Medulla oblongata (tissue), 1 donor: ENCODE results near the gene PAX2.

Experiments used
- DNase-seq: peaks from one replicate; pipeline ENCODE4 v3.0.0-alpha.2; 2015; ENCODE audit errors: extremely low spot score

The PAX2 gene

GRCh38 chr10:100755821-100756220 lies 10.4 kb downstream of the PAX2 start:
- DNase-seq = no peak

GRCh38 chr10:100759331-100759730 lies 13.9 kb downstream of the PAX2 start:
- no peak for DNase-seq

GRCh38 chr10:100760726-100761125 lies 15.3 kb downstream of the PAX2 start:
- DNase-seq = no peak

GRCh38 chr10:100761191-100761590 lies 15.8 kb downstream of the PAX2 start:
- no peak for DNase-seq

- no peak for DNase-seq
Measured at GRCh38 chr10:100763043-100763747, 17.8 kb downstream of the PAX2 start.

- no peak for DNase-seq
Measured at GRCh38 chr10:100766693-100767421, 21.5 kb downstream of the PAX2 start.

GRCh38 chr10:100767422-100767775 lies 22.0 kb downstream of the PAX2 start:
- DNase-seq = no peak

GRCh38 chr10:100769481-100769880 lies 24.1 kb downstream of the PAX2 start:
- DNase-seq = no peak

GRCh38 chr10:100773646-100774045 lies 28.3 kb downstream of the PAX2 start:
- DNase-seq = no peak

GRCh38 chr10:100774223-100774622 lies 28.8 kb downstream of the PAX2 start:
- DNase-seq = no peak

- DNase-seq = no peak
Measured at GRCh38 chr10:100774876-100775275, 29.5 kb downstream of the PAX2 start.

GRCh38 chr10:100775386-100775785 lies 30.0 kb downstream of the PAX2 start:
- no peak for DNase-seq

- no peak for DNase-seq
Measured at GRCh38 chr10:100775871-100776270, 30.5 kb downstream of the PAX2 start.

- DNase-seq = no peak
Measured at GRCh38 chr10:100776671-100777070, 31.3 kb downstream of the PAX2 start.

- DNase-seq = no peak
Measured at GRCh38 chr10:100779329-100779728, 33.9 kb downstream of the PAX2 start.

- no peak for DNase-seq
Measured at GRCh38 chr10:100780324-100780723, 34.9 kb downstream of the PAX2 start.

- no peak for DNase-seq
Measured at GRCh38 chr10:100781145-100781665, 35.8 kb downstream of the PAX2 start.

- no peak for DNase-seq
Measured at GRCh38 chr10:100782461-100783244, 37.3 kb downstream of the PAX2 start.

GRCh38 chr10:100784126-100784525 lies 38.7 kb downstream of the PAX2 start:
- no peak for DNase-seq

GRCh38 chr10:100786591-100786990 lies 41.2 kb downstream of the PAX2 start:
- no peak for DNase-seq

- no peak for DNase-seq
Measured at GRCh38 chr10:100788002-100788903, 42.9 kb downstream of the PAX2 start.
